Muscle layer of duodenum (tissue), 2 donors: ENCODE data around the gene CFAP43.
A peak's percentile ranks its signal among the peaks of the same experiment; 100 is the strongest.
"Not testable (repeated sequence)": the region's sequence is repeated elsewhere in the genome, so short reads cannot be mapped to it uniquely, and the experiment has no call there.

Experiments used
- H3K27ac ChIP-seq: one replicate; pipeline ENCODE4 v1.7.0; 2013; ENCODE audit warnings: mild to moderate bottlenecking, low read length
- H3K27me3 ChIP-seq: one replicate; pipeline ENCODE4 v1.7.0; 2013; ENCODE audit warnings: low read depth, mild to moderate bottlenecking, control low read depth, low read length
- H3K36me3 ChIP-seq, 2 donors: one replicate each; pipeline ENCODE4 v1.7.0; 2013; ENCODE audit warnings: low read length in 2 of 2, control low read depth in 1 of 2, mild to moderate bottlenecking in 1 of 2; ENCODE audit not compliant: insufficient read depth in 2 of 2, control insufficient read depth in 1 of 2
- H3K4me1 ChIP-seq, 2 donors: one replicate each; pipeline ENCODE4 v1.7.0; 2013; ENCODE audit warnings: low read length in 2 of 2, mild to moderate bottlenecking in 2 of 2, control low read depth in 1 of 2, moderate library complexity in 1 of 2; ENCODE audit not compliant: insufficient read depth in 2 of 2, control insufficient read depth in 1 of 2
- H3K4me3 ChIP-seq, 2 donors: one replicate each; pipeline ENCODE4 v1.7.0; 2013; ENCODE audit warnings: low read length in 2 of 2, low read depth in 1 of 2, mild to moderate bottlenecking in 1 of 2
- H3K9me3 ChIP-seq, 2 donors: one replicate each; pipeline ENCODE4 v1.7.0; 2013; ENCODE audit warnings: low read length in 2 of 2, control low read depth in 1 of 2, mild to moderate bottlenecking in 1 of 2; ENCODE audit not compliant: control insufficient read depth in 1 of 2
- donor health status: healthy.

CFAP43 gene

DNA sequence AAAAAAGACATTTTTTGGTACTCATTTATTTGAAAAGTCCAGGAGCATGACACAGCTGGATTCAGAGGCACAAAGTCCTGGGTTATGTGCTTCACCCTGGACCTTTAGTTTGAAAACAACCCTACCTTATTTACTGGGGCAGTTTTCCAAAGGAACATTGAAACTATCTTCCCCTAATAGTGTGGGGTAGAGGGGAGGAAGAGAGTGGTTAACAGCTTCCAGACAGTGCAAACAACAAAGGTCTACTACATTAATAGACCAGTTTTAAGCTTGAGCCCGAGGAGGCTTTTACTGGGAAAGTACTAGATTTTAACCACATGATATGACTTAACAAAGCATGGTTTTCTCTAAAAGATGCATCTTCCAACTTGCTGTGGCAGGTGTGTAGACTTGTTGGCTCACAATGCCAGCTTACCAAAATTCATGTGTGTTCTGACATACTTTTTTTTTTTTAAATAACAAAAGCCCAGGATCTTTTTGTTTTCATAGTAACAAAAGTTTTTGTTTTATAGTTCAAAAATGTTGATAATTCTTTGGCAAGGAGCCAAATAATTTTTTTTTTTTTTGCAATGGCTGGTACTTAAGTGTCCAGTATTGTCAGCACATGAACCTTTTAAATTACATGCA, 24.3 kb upstream of the CFAP43 start:
- H3K27ac ChIP-seq = peak overlapping the region; percentile 97
- peaks cover 21 to 40% of the 10 kb centered on the region in 2 donors for H3K36me3 ChIP-seq
- H3K4me3 ChIP-seq = peak overlapping the region; percentile 82 to 94
- H3K27me3 ChIP-seq = no peaks in the 10 kb centered on the region
- no peaks in the 10 kb centered on the region for H3K9me3 ChIP-seq
- peaks cover 18 to 23% of the 10 kb centered on the region in 2 donors for H3K4me1 ChIP-seq

DNA sequence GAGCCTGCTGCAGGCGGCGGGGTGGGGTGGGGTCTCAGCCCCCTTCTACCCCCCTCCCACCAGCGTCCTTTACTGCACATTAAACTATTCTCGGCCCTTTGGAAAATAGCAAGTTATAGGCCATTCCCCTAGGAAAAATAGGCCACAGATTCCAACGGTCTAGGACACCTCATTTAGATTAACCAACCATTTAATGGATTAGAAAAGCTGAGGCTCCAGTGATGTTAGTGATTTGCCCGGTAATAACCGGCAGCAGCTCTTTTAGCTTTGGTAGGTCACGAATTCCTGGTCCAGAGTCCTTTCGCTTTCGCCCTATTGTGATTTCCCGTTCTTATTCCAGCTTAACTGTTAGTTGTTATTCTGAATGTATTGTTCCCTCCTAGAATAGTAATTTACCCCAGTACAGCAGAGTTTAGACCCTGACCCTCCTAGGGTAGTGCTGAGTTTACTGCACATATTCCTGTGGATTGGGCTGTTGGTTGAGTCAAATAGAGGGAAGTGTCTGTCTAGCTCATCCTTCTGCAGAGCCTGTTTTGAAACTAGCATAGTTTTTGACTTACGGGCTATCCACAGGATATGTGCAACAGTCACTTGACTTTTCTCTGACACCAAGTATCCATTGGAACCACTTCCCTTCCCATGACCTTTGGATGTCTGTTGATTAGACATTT, 23.3 kb upstream of the CFAP43 start:
- H3K27ac ChIP-seq = peak overlapping the region; percentile 97
- H3K4me3 ChIP-seq = peak overlapping the region; percentile 82 to 94
- H3K27me3 ChIP-seq = no peaks in the 10 kb centered on the region
- no peaks in the 10 kb centered on the region for H3K9me3 ChIP-seq
- H3K36me3 ChIP-seq = peaks cover 18 to 32% of the 10 kb centered on the region in 2 donors
- peaks cover 18 to 21% of the 10 kb centered on the region in 2 donors for H3K4me1 ChIP-seq

DNA sequence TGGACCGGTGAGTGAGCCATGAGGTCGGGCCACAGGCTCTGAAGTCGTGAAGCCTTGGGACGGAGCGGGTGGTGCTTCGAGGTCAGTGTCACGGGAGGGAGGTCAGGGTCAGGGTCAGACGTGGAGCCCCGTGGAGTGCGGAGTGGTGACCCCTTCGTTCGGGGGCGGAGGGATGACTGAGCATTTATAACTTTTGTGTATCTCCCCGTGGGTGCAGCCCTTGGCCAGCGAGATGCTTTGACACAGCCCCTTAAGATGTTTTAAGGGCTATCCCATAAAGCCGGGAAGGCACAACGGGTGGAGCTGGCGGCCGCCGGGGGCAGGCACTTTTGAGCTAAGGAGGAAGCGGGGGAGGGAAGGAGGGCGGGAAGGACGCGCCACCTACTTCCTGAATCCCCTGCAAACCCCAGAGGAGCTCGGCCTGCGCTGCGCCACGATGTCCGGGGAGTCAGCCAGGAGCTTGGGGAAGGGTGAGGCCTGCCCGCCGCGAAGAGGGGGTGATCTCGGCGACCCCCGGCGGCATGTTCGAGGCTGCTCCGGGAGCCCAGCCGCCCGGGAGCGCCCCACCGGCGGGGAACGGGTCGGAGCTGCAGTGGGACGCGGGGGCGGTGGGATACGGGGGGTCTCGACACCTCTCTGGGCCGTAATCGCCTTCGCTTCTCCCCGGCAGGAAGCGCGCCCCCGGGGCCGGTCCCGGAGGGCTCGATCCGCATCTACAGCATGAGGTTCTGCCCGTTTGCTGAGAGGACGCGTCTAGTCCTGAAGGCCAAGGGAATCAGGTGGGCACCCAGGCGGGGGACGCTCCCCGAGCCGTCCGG, 22.5 kb upstream of the CFAP43 start, which contains the start of gene GSTO1:
TSS of gene GSTO1 (plus strand) at position 400 of the 818 bp plus-strand sequence. CDS start at position 437, 37 bp downstream.
- Histone ChIP-seq H3K4me1 (peaks cover 14 to 18% of the 10 kb centered on the region in 2 donors), H3K27ac (peak within 1 kb of the TSS; percentile 97), H3K4me3 (peak within 1 kb of the TSS; percentile 82 to 94), H3K9me3 (no peaks in the 10 kb centered on the region), H3K36me3 (peaks cover 13 to 25% of the 10 kb centered on the region in 2 donors), H3K27me3 (no peaks in the 10 kb centered on the region)

- peak overlapping the region; percentile 97 for H3K27ac ChIP-seq
- H3K9me3 ChIP-seq = no peaks in the 10 kb centered on the region
- H3K27me3 ChIP-seq = no peaks in the 10 kb centered on the region
- peaks cover 11 to 18% of the 10 kb centered on the region in 2 donors for H3K4me1 ChIP-seq
- H3K36me3 ChIP-seq = peaks cover 10 to 16% of the 10 kb centered on the region in 2 donors
- peak overlapping the region; percentile 82 to 94 for H3K4me3 ChIP-seq
Observed at GRCh38 chr10:104253606-104254410, 21.6 kb upstream of the CFAP43 start.

DNA sequence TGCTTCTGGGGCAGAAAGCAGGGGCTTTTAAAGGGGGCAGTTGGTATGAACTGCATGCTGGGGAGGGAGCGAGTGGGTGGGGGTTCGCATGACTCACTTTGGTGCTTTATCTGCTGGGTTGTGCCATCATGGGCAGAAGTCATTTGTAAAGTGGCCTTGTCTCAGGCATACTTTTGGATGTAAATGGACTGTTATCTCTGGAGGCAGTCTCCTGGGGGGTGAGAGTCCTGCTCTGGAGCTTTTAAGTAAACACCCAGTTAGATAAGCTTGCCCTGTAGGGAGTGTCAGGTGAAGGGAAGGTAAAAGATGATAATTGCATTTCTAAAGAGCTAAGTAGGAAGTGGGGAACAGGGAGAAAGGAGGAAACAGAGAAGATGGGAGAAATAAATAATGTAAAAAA, 20.9 kb upstream of the CFAP43 start:
- Histone ChIP-seq H3K27me3 (no peaks in the 10 kb centered on the region), H3K4me3 (no peak overlapping the region), H3K36me3 (peaks cover 5 to 9% of the 10 kb centered on the region in 2 donors), H3K9me3 (no peaks in the 10 kb centered on the region), H3K4me1 (peaks cover 11 to 18% of the 10 kb centered on the region in 2 donors), H3K27ac (no peak overlapping the region)

GRCh38 chr10:104252368-104252767, 20.2 kb upstream of the CFAP43 start:
- peaks cover 0 to 8% of the 10 kb centered on the region in 2 donors for H3K36me3 ChIP-seq
- no peak overlapping the region for H3K27ac ChIP-seq
- H3K4me1 ChIP-seq = peaks cover 11 to 18% of the 10 kb centered on the region in 2 donors
- no peaks in the 10 kb centered on the region for H3K9me3 ChIP-seq
- H3K27me3 ChIP-seq = no peaks in the 10 kb centered on the region
- H3K4me3 ChIP-seq = no peak overlapping the region

DNA sequence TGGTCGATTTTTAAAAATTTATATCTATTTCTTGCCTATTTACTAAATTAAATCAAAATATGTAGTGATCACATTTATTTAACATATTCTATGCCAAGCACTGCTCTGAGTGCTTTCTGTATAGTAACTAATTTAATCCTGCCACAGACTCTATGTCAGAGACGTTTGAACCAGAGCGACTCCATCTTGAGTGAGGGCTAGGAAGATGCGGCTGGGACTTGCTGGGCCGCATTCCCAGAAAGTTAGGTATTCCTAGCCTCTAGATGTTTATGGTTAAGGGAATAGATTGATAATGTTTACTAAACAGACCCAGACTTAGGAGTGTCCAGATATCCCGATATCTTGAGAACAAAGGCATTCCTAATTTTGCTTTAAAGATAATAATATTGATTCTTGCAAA, 19.3 kb upstream of the CFAP43 start:
- H3K9me3 ChIP-seq = no peaks in the 10 kb centered on the region
- H3K4me3 ChIP-seq = no peak overlapping the region
- peaks cover 3 to 17% of the 10 kb centered on the region in 2 donors for H3K4me1 ChIP-seq
- H3K36me3 ChIP-seq = peaks cover 0 to 8% of the 10 kb centered on the region in 2 donors
- H3K27ac ChIP-seq = no peak overlapping the region
- no peaks in the 10 kb centered on the region for H3K27me3 ChIP-seq

- Histone ChIP-seq H3K27ac (no peak overlapping the region), H3K9me3 (no peaks in the 10 kb centered on the region), H3K4me1 (peaks cover 0 to 9% of the 10 kb centered on the region in 2 donors), H3K4me3 (no peak overlapping the region), H3K36me3 (peaks cover 0 to 5% of the 10 kb centered on the region in 2 donors), H3K27me3 (no peaks in the 10 kb centered on the region)
Observed at GRCh38 chr10:104250371-104250770, 18.2 kb upstream of the CFAP43 start.

GRCh38 chr10:104248931-104249330, 16.8 kb upstream of the CFAP43 start:
- not testable (repeated sequence) for H3K36me3 ChIP-seq, H3K9me3 ChIP-seq, H3K4me3 ChIP-seq, H3K4me1 ChIP-seq, H3K27ac ChIP-seq, H3K27me3 ChIP-seq

- Histone ChIP-seq H3K4me3 (no peak overlapping the region), H3K27ac (no peak overlapping the region), H3K27me3 (no peaks in the 10 kb centered on the region), H3K4me1 (no peaks in the 10 kb centered on the region), H3K9me3 (no peaks in the 10 kb centered on the region), H3K36me3 (no peaks in the 10 kb centered on the region)
Observed at GRCh38 chr10:104247513-104248146, 15.5 kb upstream of the CFAP43 start.
